H1 (cell line): ENCODE measurements around the gene ZFP64. TPM values are rescaled to one million over a fixed set of nuclear protein-coding genes. Genes with fewer than 3 reads are reported as not detected.

ENCODE experiments used
- ATF3 ChIP-seq: IDR thresholded peaks from 2 replicates; pipeline ENCODE4 v1.6.1; 2011; ENCODE audit warnings: low read depth, mild to moderate bottlenecking, low read length; ENCODE audit not compliant: insufficient read depth
- SIRT6 ChIP-seq: IDR thresholded peaks from one replicate; pipeline ENCODE4 v1.7.1; 2012; ENCODE audit warnings: low read length, inconsistent platforms
- SUZ12 ChIP-seq: fragments of 200-600 bp; sonication (generic); IDR thresholded peaks from 2 replicates; pipeline ENCODE4 v1.6.1; 2012; ENCODE audit warnings: mild to moderate bottlenecking, inconsistent platforms, low read length, moderate library complexity, mixed read lengths
- polyA plus RNA-seq, 7 experiments: library from polyadenylated mRNA; depleted of rRNA in 3 of 7; stranded (reverse) in 5 of 7; unstranded in 2 of 7; fragments of >200 nt in 5 of 7; fragments of 200-250 nt in 2 of 7; gene quantifications; 1 replicate in 5 of 7; 2 replicates in 1 of 7; 4 replicates in 1 of 7; pipeline versions ENCODE4 v1.2.1 to v1.2.3, GENCODE V29; 2011 to 2013; ENCODE audit warnings: missing spikeins in 2 of 7, mixed read lengths in 2 of 7
- total RNA-seq: library from RNA; stranded (reverse); fragmentation: NEBNext Ultra II Directional; extraction: Animal tissue kit (Norgen Biotek cat#: 25700); gene quantifications from 2 replicates; pipeline ENCODE4 v1.2.1, GENCODE V29; 2021
- TF ChIP-seq, protein P1 (sequence below): IDR thresholded peaks from 2 replicates; pipeline ENCODE4 v1.6.1; 2012; ENCODE audit warnings: inconsistent platforms

ZFP64 gene
- total and polyA plus RNA-seq, 2 of the 8 experiments (the other 6 are each of a cell fraction or from before 2014, with no cell fraction given) = 25.3 to 43.7 TPM

DNA sequence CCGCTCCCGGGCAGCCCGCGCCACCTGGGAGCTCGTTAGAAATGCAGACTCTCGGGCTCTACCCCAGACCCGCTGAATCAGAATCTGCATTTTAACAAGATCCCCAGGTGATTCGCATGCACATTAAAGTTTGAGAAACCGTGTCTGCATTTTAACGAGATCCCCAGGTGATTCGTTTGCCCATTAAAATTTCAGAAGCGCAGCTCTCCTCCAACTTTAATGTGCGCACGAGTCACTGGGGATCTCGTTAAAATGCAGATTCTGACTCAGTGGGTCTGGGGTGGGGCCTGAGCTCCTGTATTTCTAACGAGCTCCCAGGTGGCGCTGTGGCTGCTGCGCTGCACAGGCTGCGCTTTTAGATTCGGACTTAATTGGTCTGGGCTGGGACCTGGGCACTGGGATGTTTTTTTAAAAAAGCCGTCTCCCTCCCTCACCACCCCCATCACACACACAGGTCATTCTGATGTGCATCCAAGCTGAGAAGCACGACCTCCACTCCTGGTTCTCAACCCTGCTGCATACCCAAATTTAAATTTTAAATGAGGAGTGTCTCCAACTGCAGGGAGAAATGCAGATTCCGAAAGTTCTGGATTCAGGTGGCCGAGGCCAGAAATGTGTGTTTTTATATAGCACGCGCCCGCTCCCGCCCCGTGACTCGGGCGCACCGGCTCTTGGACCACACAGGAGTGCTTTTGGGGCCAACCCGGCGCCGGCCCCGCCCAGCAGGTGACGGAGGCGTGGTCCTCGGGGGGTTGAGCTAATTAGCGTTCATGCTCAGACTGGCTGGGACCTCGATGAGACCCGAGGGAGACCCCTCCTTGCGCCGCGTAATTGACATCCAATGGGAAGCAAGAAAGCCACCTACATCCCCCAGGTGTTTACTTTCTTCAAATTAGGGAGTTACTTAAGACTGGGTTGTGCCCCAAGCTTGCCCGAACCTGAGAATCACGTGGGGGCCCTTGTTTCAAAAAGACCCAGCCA lies 85.8 kb downstream of the ZFP64 start (continued):
- TF ChIP-seq SIRT6 = no peak
- TF ChIP-seq SUZ12 = peak; percentile 68; the same call in 1 of the 2 replicates
- TF ChIP-seq, protein P1, sequence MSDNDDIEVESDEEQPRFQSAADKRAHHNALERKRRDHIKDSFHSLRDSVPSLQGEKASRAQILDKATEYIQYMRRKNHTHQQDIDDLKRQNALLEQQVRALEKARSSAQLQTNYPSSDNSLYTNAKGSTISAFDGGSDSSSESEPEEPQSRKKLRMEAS = peak; percentile 66; the same call in 1 of the 2 replicates
- 0 out of 2 replicates have a peak, but pooled peaks have one; percentile 24 for TF ChIP-seq ATF3
